PC-9 (cell line): Measurements from ENCODE around the gene PNMA6E.

ENCODE experiments used
- EZH2 ChIP-seq: fragments of 200-600 bp; sonication (generic); IDR thresholded peaks from 2 replicates; pipeline ENCODE4 v1.8.0; 2017; ENCODE audit warnings: antibody characterized with exemption, low read depth
- TF ChIP-seq, protein P1 (sequence below): fragments of 200-600 bp; sonication (generic); conservative IDR thresholded peaks from 2 replicates; pipeline ENCODE4 v1.6.1; 2017; ENCODE audit warnings: mixed run types, antibody characterized with exemption, mild to moderate bottlenecking, moderate library complexity

DNA sequence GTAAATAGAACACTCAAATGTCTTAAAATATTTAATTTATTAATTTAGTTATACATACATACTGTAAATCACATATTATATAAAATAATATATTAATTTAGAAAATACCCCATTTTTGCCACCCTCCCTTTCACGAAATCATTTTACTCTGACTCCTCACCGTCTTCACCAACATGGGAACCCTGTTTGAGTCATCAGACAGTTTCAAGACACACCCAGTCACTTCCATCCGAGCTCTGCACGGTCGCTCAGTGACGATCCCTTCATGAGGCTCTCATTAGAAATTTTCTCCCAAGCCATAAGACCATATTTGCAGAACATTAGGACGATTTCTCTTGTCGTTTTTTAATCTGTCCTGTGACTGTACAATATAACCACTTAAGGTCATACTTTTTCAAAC, 52.7 kb downstream of the PNMA6E start:
- TF ChIP-seq, protein P1, sequence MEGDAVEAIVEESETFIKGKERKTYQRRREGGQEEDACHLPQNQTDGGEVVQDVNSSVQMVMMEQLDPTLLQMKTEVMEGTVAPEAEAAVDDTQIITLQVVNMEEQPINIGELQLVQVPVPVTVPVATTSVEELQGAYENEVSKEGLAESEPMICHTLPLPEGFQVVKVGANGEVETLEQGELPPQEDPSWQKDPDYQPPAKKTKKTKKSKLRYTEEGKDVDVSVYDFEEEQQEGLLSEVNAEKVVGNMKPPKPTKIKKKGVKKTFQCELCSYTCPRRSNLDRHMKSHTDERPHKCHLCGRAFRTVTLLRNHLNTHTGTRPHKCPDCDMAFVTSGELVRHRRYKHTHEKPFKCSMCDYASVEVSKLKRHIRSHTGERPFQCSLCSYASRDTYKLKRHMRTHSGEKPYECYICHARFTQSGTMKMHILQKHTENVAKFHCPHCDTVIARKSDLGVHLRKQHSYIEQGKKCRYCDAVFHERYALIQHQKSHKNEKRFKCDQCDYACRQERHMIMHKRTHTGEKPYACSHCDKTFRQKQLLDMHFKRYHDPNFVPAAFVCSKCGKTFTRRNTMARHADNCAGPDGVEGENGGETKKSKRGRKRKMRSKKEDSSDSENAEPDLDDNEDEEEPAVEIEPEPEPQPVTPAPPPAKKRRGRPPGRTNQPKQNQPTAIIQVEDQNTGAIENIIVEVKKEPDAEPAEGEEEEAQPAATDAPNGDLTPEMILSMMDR = no peak
- no peak for TF ChIP-seq EZH2
